Measurements from ENCODE around the gene DIP2B. TPM values are rescaled to one million over a fixed set of nuclear protein-coding genes. Genes with fewer than 3 reads are reported as not detected.

DIP2B gene
- polyA plus RNA-seq, 1 of the 3 experiments (the other 2 are of a cell fraction): 6.6 TPM

- no peak overlapping the region for H3K9ac ChIP-seq
- H3K9me2 ChIP-seq: no peaks in the 10 kb centered on the region
- H3K4me3 ChIP-seq (ENCODE audit: low read depth in 2 of 2, low read length in 1 of 2): no peak overlapping the region
- no peak for DNase-seq
- POLR2A ChIA-PET: no interaction called here
- H3K4me1 ChIP-seq (ENCODE audit: control insufficient read depth in 1 of 2, insufficient read depth in 2 of 2, low read depth in 1 of 2, low read length in 1 of 2): no peaks in the 10 kb centered on the region; a peak in 1 of 4 replicates
- WGBS (ENCODE audit: low lambda C conversion rate): 83% methylated on average over 1 of the region's 1 CpG
- no peak overlapping the region for H3K4me2 ChIP-seq
- CTCF ChIA-PET: no interaction called here
- no peaks in the 10 kb centered on the region for H3K79me2 ChIP-seq (ENCODE audit: insufficient read depth)
- no peak overlapping the region for H2AFZ ChIP-seq (ENCODE audit: low read depth)
- H3F3A ChIP-seq (replicated peaks; ENCODE audit: insufficient read depth): no peaks in the 10 kb centered on the region
- no peak for TF ChIP-seq RCOR1 (IDR thresholded peaks at IDR 0.05; ENCODE audit: low read length)
- no peak for TF ChIP-seq EZH2phosphoT487 (IDR thresholded peaks at IDR 0.05; ENCODE audit: borderline replicate concordance, low read depth)
- TF ChIP-seq RAD21 (IDR thresholded peaks at IDR 0.05; ENCODE audit: low read length): no peak
- no peak for TF ChIP-seq FOXJ3 (CRISPR knock-in tag; IDR thresholded peaks at IDR 0.05)
- TF ChIP-seq GABPA (IDR thresholded peaks at IDR 0.05; ENCODE audit: low read depth): no peak
- no peak for TF ChIP-seq PBX3 (IDR thresholded peaks at IDR 0.05)
- TF ChIP-seq RXRA (IDR thresholded peaks at IDR 0.05; ENCODE audit: borderline replicate concordance, low read depth): no peak
- TF ChIP-seq MEF2A (IDR thresholded peaks at IDR 0.05; ENCODE audit: borderline replicate concordance, low read depth): no peak
- no peak for TF ChIP-seq NRF1 (IDR thresholded peaks at IDR 0.05; ENCODE audit: low read depth, low read length)
- no peak for TF ChIP-seq RFX5 (IDR thresholded peaks at IDR 0.05; ENCODE audit: low read length)
- TF ChIP-seq YY1 (IDR thresholded peaks at IDR 0.05; ENCODE audit: low read depth): no peak
- TF ChIP-seq GATA2 (CRISPR knock-in tag; IDR thresholded peaks at IDR 0.05): no peak
- TF ChIP-seq NFIC (IDR thresholded peaks at IDR 0.05; ENCODE audit: borderline replicate concordance): no peak
- no peak for TF ChIP-seq ELF1 (IDR thresholded peaks at IDR 0.05)
- no peak for TF ChIP-seq SIN3A (IDR thresholded peaks at IDR 0.05; ENCODE audit: borderline replicate concordance, low read depth, low read length)
- H3K9me3 ChIP-seq: no peaks in the 10 kb centered on the region
- no peaks in the 10 kb centered on the region for H4K20me1 ChIP-seq (ENCODE audit: insufficient read depth)
- peaks cover 15 to 42% of the 10 kb centered on the region in 2 experiments for H3K36me3 ChIP-seq (replicated peaks in 1 of 2; ENCODE audit: control insufficient read depth in 1 of 2, insufficient read depth in 2 of 2, low read length in 1 of 2)
- no peak overlapping the region for H3K27ac ChIP-seq (ENCODE audit: low read depth in 2 of 2, low read length in 1 of 2)
- H3K27me3 ChIP-seq (ENCODE audit: insufficient read depth): no peaks in the 10 kb centered on the region
These were observed 180.9 kb downstream of the DIP2B start for GRCh38 chr12:50685641-50686040.

- POLR2A ChIA-PET: no interaction called here
- no peaks in the 10 kb centered on the region for H3F3A ChIP-seq (replicated peaks; ENCODE audit: insufficient read depth)
- WGBS (ENCODE audit: low lambda C conversion rate): 94% methylated on average over 4 of the region's 4 CpGs
- no peaks in the 10 kb centered on the region for H4K20me1 ChIP-seq (ENCODE audit: insufficient read depth)
- TF ChIP-seq JUND (IDR thresholded peaks at IDR 0.05) (no peak), ELF1 (IDR thresholded peaks at IDR 0.05) (no peak), YY1 (IDR thresholded peaks at IDR 0.05; ENCODE audit: low read depth) (no peak), RXRA (IDR thresholded peaks at IDR 0.05; ENCODE audit: borderline replicate concordance, low read depth) (no peak), RFX5 (IDR thresholded peaks at IDR 0.05; ENCODE audit: low read length) (no peak)
- H3K36me3 ChIP-seq (replicated peaks in 1 of 2; ENCODE audit: control insufficient read depth in 1 of 2, insufficient read depth in 2 of 2, low read length in 1 of 2): peaks cover 22 to 42% of the 10 kb centered on the region in 2 experiments
- no peaks in the 10 kb centered on the region for H3K9me3 ChIP-seq
- no peak overlapping the region for H3K4me3 ChIP-seq (ENCODE audit: low read depth in 2 of 2, low read length in 1 of 2)
- no peaks in the 10 kb centered on the region; a peak in 1 of 4 replicates for H3K4me1 ChIP-seq (ENCODE audit: control insufficient read depth in 1 of 2, insufficient read depth in 2 of 2, low read depth in 1 of 2, low read length in 1 of 2)
- H3K27ac ChIP-seq (ENCODE audit: low read depth in 2 of 2, low read length in 1 of 2): no peak overlapping the region
- H3K79me2 ChIP-seq (ENCODE audit: insufficient read depth): no peaks in the 10 kb centered on the region
- H3K9me2 ChIP-seq: no peaks in the 10 kb centered on the region
- CTCF ChIA-PET: no interaction called here
- H3K9ac ChIP-seq: no peak overlapping the region
- H3K4me2 ChIP-seq: no peak overlapping the region
- H2AFZ ChIP-seq (ENCODE audit: low read depth): no peak overlapping the region
- no peaks in the 10 kb centered on the region for H3K27me3 ChIP-seq (ENCODE audit: insufficient read depth)
- no peak for DNase-seq
These were observed 181.6 kb downstream of the DIP2B start for GRCh38 chr12:50686406-50686805.
